Ascending aorta (tissue), 2 donors: ENCODE results near the gene ABHD12. TPM values are rescaled to one million over a fixed set of nuclear protein-coding genes. Genes with fewer than 3 reads are reported as not detected.
A peak's percentile ranks its signal among the peaks of the same experiment; 100 is the strongest.

Experiments used
- DNase-seq, 2 donors: peaks; one replicate each; pipeline ENCODE4 v3.0.0-alpha.2; 2019; ENCODE audit warnings: low spot score in 2 of 2
- H3K27ac ChIP-seq, 2 donors: fragments of 200-600 bp; sonication (generic); one replicate each; pipeline ENCODE4 v1.5.1; 2016 to 2017; ENCODE audit warnings: mild to moderate bottlenecking in 1 of 2
- H3K27me3 ChIP-seq: fragments of 200-600 bp; sonication (generic); one replicate; pipeline ENCODE4 v1.5.1; 2017
- H3K36me3 ChIP-seq, 2 donors: fragments of 200-600 bp; sonication (generic); one replicate each; pipeline ENCODE4 v1.5.1; 2016
- H3K4me1 ChIP-seq, 2 donors: fragments of 200-600 bp; sonication (generic); one replicate each; pipeline ENCODE4 v1.5.1; 2016 to 2017; ENCODE audit warnings: mild to moderate bottlenecking in 1 of 2
- H3K4me3 ChIP-seq, 2 donors: fragments of 200-600 bp; sonication (generic); one replicate each; pipeline ENCODE4 v1.5.1; 2016 to 2017; ENCODE audit warnings: mild to moderate bottlenecking in 1 of 2
- H3K9me3 ChIP-seq, 2 donors: fragments of 200-600 bp; sonication (generic); one replicate each; pipeline ENCODE4 v1.5.1; 2016
- CTCF ChIP-seq, 3 experiments: fragments of 200-600 bp in 2 of 3; fragments of 450-650 bp in 1 of 3; sonication (generic) in 2 of 3; IDR thresholded peaks; one replicate each; pipeline ENCODE4 v1.5.1; 2016 to 2019; ENCODE audit warnings: antibody characterized with exemption in 3 of 3, mild to moderate bottlenecking in 1 of 3, moderate library complexity in 1 of 3
- intact Hi-C: fragments of 100-400 bp; cut with DNase I; formaldehyde crosslinking; loops from one replicate; pipeline ENCODE4 v1.15.1; 2023
- total RNA-seq: library from RNA; depleted of rRNA; stranded (reverse); fragments of >200 nt; gene quantifications from one replicate; pipeline ENCODE4 v1.1.0, GENCODE V29; 2016

The ABHD12 gene
- 24.3 TPM for total RNA-seq

GRCh38 chr20:25390538-25391528, at the start of gene ABHD12:
Gene ABHD12 (minus strand): TSS chr20:25390835. CDS start chr20:25390703, 132 bp downstream.
- no peak for TF ChIP-seq CTCF (IDR thresholded peaks at IDR 0.05)
- H3K27ac ChIP-seq, result peak within 1 kb of the TSS; percentile 70 to 91
- H3K4me1 ChIP-seq, result peaks cover 0 to 3% of the 10 kb centered on the region in 2 donors
- peak within 1 kb of the TSS; percentile 83 to 99 for H3K4me3 ChIP-seq
- peak; percentile 91 to 99 for DNase-seq
- no peaks in the 10 kb centered on the region for H3K27me3 ChIP-seq
- no peaks in the 10 kb centered on the region for H3K9me3 ChIP-seq
- intact Hi-C loops, result loop anchor here (1.0 to 10.0 kb wide), 9 partner anchors 96 to 398 kb away; partner anchors contain the start of genes ACSS1, APMAP, ENTPD6 and NANP
- no peaks in the 10 kb centered on the region for H3K36me3 ChIP-seq

DNA sequence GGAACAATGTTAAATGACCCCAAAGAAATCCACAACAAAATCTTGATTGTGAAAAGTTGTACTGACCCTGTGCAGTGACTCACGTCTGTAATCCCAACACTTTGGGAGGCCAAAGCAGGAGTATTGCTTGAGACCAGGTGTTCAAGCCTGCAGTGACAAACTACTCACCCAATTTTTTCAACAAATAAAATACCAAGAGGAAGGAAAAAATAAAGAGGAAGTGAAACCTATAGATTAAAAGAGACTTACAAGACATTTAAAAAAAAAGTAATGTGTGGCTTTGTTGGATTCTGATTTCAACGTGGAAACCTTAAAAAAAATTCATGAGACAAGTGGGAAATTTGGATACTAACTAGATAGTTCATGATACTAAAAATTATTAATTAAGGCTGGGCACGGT, 48.7 kb upstream of the ABHD12 start:
- no peaks in the 10 kb centered on the region for H3K4me1 ChIP-seq
- no peak overlapping the region for H3K27ac ChIP-seq
- H3K36me3 ChIP-seq, result no peaks in the 10 kb centered on the region
- no peak overlapping the region for H3K4me3 ChIP-seq
- H3K9me3 ChIP-seq, result no peaks in the 10 kb centered on the region
- H3K27me3 ChIP-seq, result no peaks in the 10 kb centered on the region
- no peak for TF ChIP-seq CTCF (IDR thresholded peaks at IDR 0.05)
- no peak for DNase-seq
- intact Hi-C loops, result no loop called here

DNA sequence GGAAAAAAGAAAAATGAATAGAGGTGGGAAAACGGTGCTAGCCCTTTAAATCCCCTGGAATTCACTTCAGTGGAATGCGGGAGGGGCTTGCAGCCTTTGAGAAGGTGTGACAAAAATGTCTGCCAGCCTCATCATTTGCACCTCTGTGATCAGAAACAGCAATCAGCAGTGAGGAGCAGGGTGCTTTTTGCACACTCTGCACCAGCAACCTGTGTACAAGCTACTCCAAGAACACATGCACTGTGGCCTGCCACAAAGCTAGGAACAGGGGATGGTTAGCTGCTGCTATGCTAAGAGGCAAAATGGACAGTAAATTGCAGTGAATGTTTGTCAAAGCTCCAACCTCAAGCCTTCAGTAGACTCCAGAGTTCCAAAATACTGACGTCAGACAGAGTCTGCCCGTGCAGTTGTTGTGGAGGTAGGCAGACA, 46.5 kb upstream of the ABHD12 start:
- TF ChIP-seq CTCF (IDR thresholded peaks at IDR 0.05), result no peak
- H3K36me3 ChIP-seq, result no peaks in the 10 kb centered on the region
- H3K4me1 ChIP-seq, result no peaks in the 10 kb centered on the region
- DNase-seq, result no peak
- no peak overlapping the region for H3K27ac ChIP-seq
- no peaks in the 10 kb centered on the region for H3K27me3 ChIP-seq
- no peaks in the 10 kb centered on the region for H3K9me3 ChIP-seq
- intact Hi-C loops, result no loop called here
- no peak overlapping the region for H3K4me3 ChIP-seq

DNA sequence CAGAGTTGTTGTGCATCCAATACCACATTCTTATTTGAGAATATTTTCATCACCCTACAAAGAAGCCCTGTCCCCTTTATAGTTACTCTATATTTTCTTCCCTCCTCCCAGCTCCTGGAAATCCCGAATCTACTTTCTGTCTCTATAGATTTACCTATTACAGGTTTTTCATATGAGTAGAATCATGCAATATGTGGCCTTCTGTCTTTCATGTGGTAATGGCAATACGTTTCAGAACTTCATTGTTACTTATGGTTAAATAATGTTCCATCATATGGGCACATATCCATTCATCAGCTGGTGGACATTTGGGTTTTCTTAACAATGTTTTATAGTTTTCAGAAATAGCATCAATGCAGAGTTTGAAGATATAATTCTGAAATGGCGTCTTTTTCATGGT, 33.9 kb upstream of the ABHD12 start:
- Histone ChIP-seq H3K36me3 (no peaks in the 10 kb centered on the region), H3K27ac (no peak overlapping the region), H3K9me3 (no peaks in the 10 kb centered on the region), H3K27me3 (no peaks in the 10 kb centered on the region), H3K4me3 (no peak overlapping the region), H3K4me1 (no peaks in the 10 kb centered on the region)
- intact Hi-C loops, result no loop called here
- DNase-seq, result no peak
- TF ChIP-seq CTCF (IDR thresholded peaks at IDR 0.05), result no peak

DNA sequence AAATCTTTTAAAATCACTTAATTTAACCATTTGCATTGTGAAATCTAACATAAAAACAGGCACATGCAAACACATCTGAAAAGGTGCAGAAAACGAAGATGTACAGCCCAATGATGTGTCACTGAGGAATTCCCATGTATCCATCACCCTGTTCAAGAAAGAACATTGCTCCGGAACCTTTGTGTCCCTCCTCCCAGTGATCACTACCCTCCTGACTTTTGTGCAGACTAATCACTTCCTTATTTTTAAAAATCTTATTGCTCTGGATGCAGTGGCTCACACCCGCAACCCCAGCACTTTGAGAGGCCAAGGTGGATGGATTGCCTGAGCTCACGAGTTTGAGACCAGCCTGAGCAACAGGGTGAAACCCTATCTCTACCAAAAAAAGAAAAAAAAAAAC, 31.4 kb upstream of the ABHD12 start:
- no peak overlapping the region for H3K27ac ChIP-seq
- H3K4me3 ChIP-seq, result no peak overlapping the region
- H3K27me3 ChIP-seq, result no peaks in the 10 kb centered on the region
- no peaks in the 10 kb centered on the region for H3K36me3 ChIP-seq
- no peak for TF ChIP-seq CTCF (IDR thresholded peaks at IDR 0.05)
- intact Hi-C loops, result no loop called here
- no peaks in the 10 kb centered on the region for H3K4me1 ChIP-seq
- DNase-seq, result no peak
- H3K9me3 ChIP-seq, result no peaks in the 10 kb centered on the region
